GM23338 (cell line): Measurements from ENCODE around the gene PHC2. TPM values are rescaled to one million over a fixed set of nuclear protein-coding genes. Genes with fewer than 3 reads are reported as not detected.

ENCODE experiments used
- ATAC-seq: fragments of 200-7000 bp; cut with Tn5 transposase; 3 replicates; pipeline ENCODE4 v1.9.1; 2020
- DNase-seq: peaks from one replicate; pipeline ENCODE4 v3.0.0-alpha.2; 2015; ENCODE audit warnings: low spot score
- H2AFZ ChIP-seq: fragments of 200-600 bp; sonication (generic); 2 replicates; pipeline ENCODE4 v1.8.0; 2016; ENCODE audit warnings: antibody characterized with exemption, mild to moderate bottlenecking, moderate library complexity
- H3F3A ChIP-seq: fragments of 200-600 bp; sonication (generic); replicated peaks from 2 replicates; pipeline ENCODE4 v1.8.0; 2017; ENCODE audit warnings: antibody characterized with exemption, mixed run types, low read depth
- H3K27ac ChIP-seq: fragments of 200-600 bp; sonication (generic); 2 replicates; pipeline ENCODE4 v1.6.1; 2016; ENCODE audit warnings: low read depth
- H3K27me3 ChIP-seq: fragments of 200-600 bp; sonication (generic); 2 replicates; pipeline ENCODE4 v1.8.0; 2016; ENCODE audit warnings: mild to moderate bottlenecking, mixed run types, moderate library complexity; ENCODE audit not compliant: insufficient read depth
- H3K36me3 ChIP-seq: fragments of 200-600 bp; sonication (generic); 2 replicates; pipeline ENCODE4 v1.8.0; 2016; ENCODE audit warnings: mild to moderate bottlenecking; ENCODE audit not compliant: insufficient read depth
- H3K4me1 ChIP-seq: fragments of 200-600 bp; sonication (generic); 2 replicates; pipeline ENCODE4 v1.8.0; 2016; ENCODE audit warnings: mild to moderate bottlenecking, moderate library complexity; ENCODE audit not compliant: insufficient read depth
- H3K4me2 ChIP-seq: fragments of 200-600 bp; sonication (generic); 2 replicates; pipeline ENCODE4 v1.7.1; 2017; ENCODE audit warnings: mixed run types
- H3K4me3 ChIP-seq: fragments of 200-600 bp; sonication (generic); 2 replicates; pipeline ENCODE4 v1.6.1; 2016; ENCODE audit warnings: mixed run types
- H3K79me2 ChIP-seq: fragments of 200-600 bp; sonication (generic); replicated peaks from 2 replicates; pipeline ENCODE4 v1.8.0; 2017; ENCODE audit warnings: mild to moderate bottlenecking; ENCODE audit not compliant: insufficient read depth
- H3K9me2 ChIP-seq: fragments of 200-600 bp; sonication (generic); 2 replicates; pipeline ENCODE4 v1.8.0; 2017; ENCODE audit not compliant: insufficient read depth
- H4K20me1 ChIP-seq: fragments of 200-600 bp; sonication (generic); replicated peaks from 2 replicates; pipeline ENCODE4 v1.8.0; 2017; ENCODE audit warnings: mild to moderate bottlenecking; ENCODE audit not compliant: insufficient read depth
- H3K27ac Mint-ChIP-seq: 2 replicates; pipeline ENCODE4 v1.8.0; 2020; ENCODE audit warnings: inconsistent platforms, mild to moderate bottlenecking, moderate library complexity, mixed read lengths
- H3K27me3 Mint-ChIP-seq: 3 replicates; pipeline ENCODE4 v1.8.0; 2022; ENCODE audit warnings: low read depth, mild to moderate bottlenecking, moderate library complexity, mixed read lengths, inconsistent platforms; ENCODE audit not compliant: insufficient read depth, poor library complexity
- H3K36me3 Mint-ChIP-seq: 3 replicates; pipeline ENCODE4 v1.8.0; 2021; ENCODE audit warnings: low read depth, mild to moderate bottlenecking, inconsistent platforms, moderate library complexity, mixed read lengths
- H3K4me1 Mint-ChIP-seq: 3 replicates; pipeline ENCODE4 v1.8.0; 2020; ENCODE audit warnings: mild to moderate bottlenecking, inconsistent platforms, mixed read lengths
- H3K4me3 Mint-ChIP-seq: 3 replicates; pipeline ENCODE4 v1.8.0; 2021; ENCODE audit warnings: moderate library complexity, mild to moderate bottlenecking, inconsistent platforms, mixed read lengths
- H3K9me3 Mint-ChIP-seq: 3 replicates; pipeline ENCODE4 v1.8.0; 2020; ENCODE audit warnings: moderate library complexity, mild to moderate bottlenecking, inconsistent platforms, mixed read lengths
- CREB1 ChIP-seq: fragments of 250-450 bp; sonication (Bioruptor Pico); IDR thresholded peaks from 2 replicates; pipeline ENCODE4 v1.5.0; 2020; ENCODE audit warnings: low read depth, mild to moderate bottlenecking, moderate library complexity
- CTCF ChIP-seq, 2 experiments: fragments of 200-600 bp in 1 of 2; sonication (generic) in 1 of 2; conservative IDR thresholded peaks; 2 replicates each; pipeline versions ENCODE4 v1.5.1 to v1.6.1; 2016 to 2017; ENCODE audit warnings: antibody characterized with exemption in 2 of 2, low read depth in 2 of 2, mild to moderate bottlenecking in 2 of 2, moderate library complexity in 1 of 2
- ETS1 ChIP-seq: IDR thresholded peaks from 2 replicates; pipeline ENCODE4 v1.6.1; 2016; ENCODE audit warnings: antibody characterized with exemption
- EZH2 ChIP-seq: fragments of 200-600 bp; sonication (generic); IDR thresholded peaks from one replicate; pipeline ENCODE4 v1.8.0; 2017; ENCODE audit warnings: antibody characterized with exemption, mild to moderate bottlenecking, low read depth; ENCODE audit not compliant: unreplicated experiment
- EZH2phosphoT487 ChIP-seq: fragments of 200-600 bp; sonication (generic); IDR thresholded peaks from one replicate; pipeline ENCODE4 v1.8.1; 2018; ENCODE audit warnings: antibody characterized with exemption; ENCODE audit not compliant: unreplicated experiment
- REST ChIP-seq: IDR thresholded peaks from one replicate; pipeline ENCODE4 v1.6.1; 2018; ENCODE audit warnings: antibody characterized with exemption; ENCODE audit not compliant: unreplicated experiment
- STAT1 ChIP-seq: IDR thresholded peaks from one replicate; pipeline ENCODE4 v1.6.1; 2016; ENCODE audit warnings: antibody characterized with exemption; ENCODE audit not compliant: unreplicated experiment
- ZNF114 ChIP-seq: fragments of 250-450 bp; sonication (Bioruptor Pico); IDR thresholded peaks from 2 replicates; pipeline ENCODE4 v1.5.0; 2020; ENCODE audit warnings: mild to moderate bottlenecking, moderate library complexity
- ZNF462 ChIP-seq: fragments of 250-450 bp; sonication (Bioruptor Pico); IDR thresholded peaks from 2 replicates; pipeline ENCODE4 v1.5.0; 2020; ENCODE audit warnings: mild to moderate bottlenecking, moderate library complexity
- polyA plus RNA-seq: library from polyadenylated mRNA; unstranded; fragments of >200 nt; fragmentation: Nextera tagmentation; extraction: Ambion mirVana; gene quantifications from 2 replicates; pipeline ENCODE4 v1.2.1, GENCODE V29; 2016
- total RNA-seq: library from RNA; depleted of rRNA; stranded (reverse); fragments of >200 nt; shearing (Covaris generic); gene quantifications from 2 replicates; pipeline ENCODE4 v1.2.3, GENCODE V29; 2014

The PHC2 gene
- total and polyA plus RNA-seq, 2 experiments from 2014 or later: 1.7 to 7.3 TPM

GRCh38 chr1:33320619-33321165 is 110.2 kb downstream of the PHC2 start, which contains the start of gene A3GALT2 (continued):
- TF ChIP-seq ETS1: no peak
- no peak for TF ChIP-seq CTCF (conservative IDR thresholded peaks at IDR 0.05; ENCODE audit: low read depth in 2 of 2)

GRCh38 chr1:33319949-33320618 is 110.8 kb downstream of the PHC2 start:
- no peaks in the 10 kb centered on the region for H3K9me2 ChIP-seq
- H3K36me3 ChIP-seq: no peaks in the 10 kb centered on the region
- Mint-ChIP-seq H3K4me1 (peaks cover 16% of the 10 kb centered on the region), H3K27me3 (peaks cover 7% of the 10 kb centered on the region), H3K4me3 (no peak overlapping the region), H3K27ac (no peak overlapping the region), H3K36me3 (no peaks in the 10 kb centered on the region), H3K9me3 (no peaks in the 10 kb centered on the region)
- H2AFZ ChIP-seq: no peak overlapping the region
- no peak overlapping the region for H3K27ac ChIP-seq
- H3K4me1 ChIP-seq: no peaks in the 10 kb centered on the region
- no peaks in the 10 kb centered on the region; the same call in 1 of the 2 replicates for H4K20me1 ChIP-seq
- H3K4me2 ChIP-seq: no peak overlapping the region
- H3K4me3 ChIP-seq: no peak overlapping the region
- no peaks in the 10 kb centered on the region for H3K27me3 ChIP-seq
- H3F3A ChIP-seq: no peaks in the 10 kb centered on the region
- no peaks in the 10 kb centered on the region for H3K79me2 ChIP-seq
- DNase-seq (no peak), ATAC-seq (no peak)
- TF ChIP-seq ETS1 (no peak), CREB1 (no peak), ZNF114 (CRISPR knock-in tag) (no peak), STAT1 (no peak), EZH2 (no peak), ZNF462 (CRISPR knock-in tag) (no peak), EZH2phosphoT487 (no peak), REST (no peak)
